NCI-H146 treated with DMSO at 0.1 percent for 48 hours (cell line): ENCODE measurements around the gene RPS6KB2.

Experiments
- DNase-seq: peaks from one replicate; lab custom pipeline; 2025; ENCODE audit not compliant: unreplicated experiment; lab: John Stamatoyannopoulos, UW

Gene RPS6KB2

DNA sequence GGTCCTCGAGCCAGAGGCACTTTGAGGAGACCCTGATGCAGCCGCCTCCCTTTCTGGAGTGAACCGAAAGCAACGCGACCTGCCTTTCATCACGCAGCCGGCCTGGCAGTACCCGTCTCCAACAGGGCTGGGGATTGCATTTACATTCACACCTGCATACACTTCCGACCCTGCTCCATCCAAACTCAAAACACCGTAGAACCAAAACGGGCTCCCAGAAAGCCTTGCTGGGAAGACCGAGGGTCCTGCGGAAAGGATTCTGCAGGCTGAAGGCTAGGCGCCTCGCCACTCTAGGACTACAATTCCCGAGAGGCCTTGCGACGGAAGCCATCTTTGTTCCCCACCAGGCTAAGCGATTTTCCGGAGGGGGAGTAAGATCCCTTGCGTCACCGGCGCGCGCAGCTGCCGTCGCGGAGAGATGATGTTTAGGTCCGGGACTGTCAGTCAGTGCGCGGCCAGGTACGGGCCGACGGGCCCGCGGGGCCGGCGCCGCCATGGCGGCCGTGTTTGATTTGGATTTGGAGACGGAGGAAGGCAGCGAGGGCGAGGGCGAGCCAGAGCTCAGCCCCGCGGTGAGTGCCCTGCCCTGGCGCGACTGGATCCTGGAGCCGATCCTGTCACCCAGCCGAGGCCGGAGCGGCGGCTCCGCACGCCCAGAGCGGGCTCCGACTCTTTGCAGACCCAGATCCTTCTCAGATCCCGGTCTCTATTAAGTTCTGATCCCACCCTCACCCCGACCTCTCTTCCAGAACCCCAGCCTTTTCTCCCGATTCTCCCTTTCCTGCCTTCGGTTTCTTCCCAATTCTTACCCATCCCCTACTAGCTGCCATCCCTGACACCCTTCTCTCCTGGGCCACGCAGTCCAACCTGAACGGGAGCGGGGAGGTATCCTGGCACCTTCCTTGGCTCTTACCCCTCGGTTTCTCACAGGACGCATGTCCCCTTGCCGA lies at the start of gene RPS6KB2:
Gene RPS6KB2 (plus strand): TSS at position 443 of the 950 bp plus-strand sequence. CDS start 52 bp downstream, at position 495.
- DNase-seq: peak; percentile 97

DNA sequence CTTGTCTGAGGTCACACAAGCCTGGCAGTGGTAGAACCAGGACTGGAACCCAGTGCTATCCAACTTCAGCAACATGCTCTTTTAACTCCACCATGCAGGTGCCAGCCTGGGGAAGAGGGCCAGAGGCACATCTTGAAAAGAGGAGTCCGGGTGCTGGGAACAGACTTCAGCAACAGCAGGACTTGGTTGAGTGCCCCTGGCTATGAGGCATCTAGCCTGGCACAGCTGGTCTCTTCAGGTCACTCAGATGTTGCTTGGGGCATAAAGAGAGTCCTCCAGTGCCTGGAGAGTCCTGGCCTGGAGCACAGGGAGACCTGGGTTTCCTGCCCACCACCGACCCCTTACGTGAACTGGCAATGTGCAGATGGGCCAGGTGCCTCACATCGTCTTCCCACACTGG lies 49.8 kb upstream of the RPS6KB2 start:
- DNase-seq: no peak

DNA sequence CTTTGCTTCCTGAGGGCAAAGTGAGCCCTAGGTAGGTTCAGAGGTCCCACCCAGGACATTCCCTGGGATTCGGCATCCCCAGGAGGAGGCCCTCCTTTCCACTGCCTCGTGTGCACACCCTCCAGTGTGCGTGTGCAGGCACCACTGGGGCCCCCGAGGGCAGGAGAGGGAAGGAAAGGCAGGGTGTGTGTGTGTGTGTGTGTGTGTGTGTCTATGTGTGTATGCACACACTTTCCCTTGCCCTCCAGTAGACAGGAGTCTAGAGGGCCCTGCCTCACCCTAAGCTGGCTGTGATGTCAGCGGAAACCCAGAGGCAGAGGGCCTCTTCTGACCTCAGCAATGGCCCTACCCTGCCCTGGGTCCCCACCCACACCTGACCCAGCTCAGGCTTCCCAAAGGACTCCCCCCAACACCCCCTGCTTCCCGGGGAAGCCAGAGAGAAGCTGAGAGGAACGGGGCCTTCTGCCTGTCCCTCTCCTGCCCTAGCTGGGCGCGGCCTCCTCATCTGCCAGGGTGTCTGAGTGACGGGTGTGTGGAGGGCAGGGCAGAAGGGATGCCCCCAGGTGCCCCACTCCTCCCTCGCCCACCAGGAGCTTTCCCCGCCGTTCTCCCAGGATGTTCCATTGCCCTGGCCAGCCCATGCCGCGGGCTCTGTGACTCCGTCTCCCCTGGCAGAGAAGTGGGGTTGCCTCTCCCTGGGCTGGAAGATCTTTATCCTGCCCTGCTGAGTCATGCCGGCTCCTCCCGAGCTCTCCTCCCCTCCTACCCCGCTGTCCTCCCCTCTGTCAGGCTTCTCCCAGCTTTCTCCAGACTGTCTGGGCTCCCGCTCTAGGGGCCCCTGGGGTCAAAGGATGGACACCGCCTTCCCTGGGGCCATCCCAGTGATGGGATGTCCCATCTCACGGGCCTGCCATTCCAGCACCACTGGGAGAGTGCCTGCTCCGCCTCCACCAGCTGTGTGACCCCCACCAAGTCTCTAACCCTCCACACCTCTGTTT lies 48.9 kb upstream of the RPS6KB2 start:
- no peak for DNase-seq

DNA sequence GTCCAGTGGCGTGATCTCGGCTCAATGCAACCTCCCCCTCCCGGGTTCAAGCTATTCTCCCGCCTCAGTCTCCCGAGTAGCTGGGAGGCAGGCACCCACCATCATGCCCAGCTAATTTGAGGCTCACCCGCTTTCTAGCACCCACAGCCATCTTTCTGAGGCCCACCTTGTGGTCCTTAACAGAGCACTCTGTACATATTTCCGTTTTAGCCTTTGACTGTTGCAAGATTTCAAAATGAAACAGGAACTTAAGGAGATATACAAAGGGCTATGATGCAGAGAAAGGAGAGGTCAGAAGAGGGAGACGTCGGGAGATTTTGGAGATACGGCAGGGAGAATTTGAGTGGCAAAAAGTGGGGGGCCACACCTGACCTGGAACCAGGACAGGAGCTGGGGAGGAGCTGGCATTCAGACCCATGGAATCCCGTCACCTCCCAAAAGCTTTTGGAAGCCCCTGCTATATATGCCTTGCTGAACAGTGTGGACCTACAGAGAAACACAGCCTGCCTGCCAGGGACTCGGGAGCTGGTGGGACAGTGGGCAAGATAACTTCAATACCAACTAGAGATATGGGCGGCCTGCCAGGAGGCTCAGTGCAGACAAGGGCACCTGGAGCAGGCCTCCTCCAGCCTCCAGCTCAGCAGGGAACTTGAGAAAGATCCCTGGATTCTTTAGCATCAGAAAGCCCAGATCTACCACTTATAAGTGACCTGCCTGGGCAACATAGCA lies 46.9 kb upstream of the RPS6KB2 start:
- DNase-seq: no peak

DNA sequence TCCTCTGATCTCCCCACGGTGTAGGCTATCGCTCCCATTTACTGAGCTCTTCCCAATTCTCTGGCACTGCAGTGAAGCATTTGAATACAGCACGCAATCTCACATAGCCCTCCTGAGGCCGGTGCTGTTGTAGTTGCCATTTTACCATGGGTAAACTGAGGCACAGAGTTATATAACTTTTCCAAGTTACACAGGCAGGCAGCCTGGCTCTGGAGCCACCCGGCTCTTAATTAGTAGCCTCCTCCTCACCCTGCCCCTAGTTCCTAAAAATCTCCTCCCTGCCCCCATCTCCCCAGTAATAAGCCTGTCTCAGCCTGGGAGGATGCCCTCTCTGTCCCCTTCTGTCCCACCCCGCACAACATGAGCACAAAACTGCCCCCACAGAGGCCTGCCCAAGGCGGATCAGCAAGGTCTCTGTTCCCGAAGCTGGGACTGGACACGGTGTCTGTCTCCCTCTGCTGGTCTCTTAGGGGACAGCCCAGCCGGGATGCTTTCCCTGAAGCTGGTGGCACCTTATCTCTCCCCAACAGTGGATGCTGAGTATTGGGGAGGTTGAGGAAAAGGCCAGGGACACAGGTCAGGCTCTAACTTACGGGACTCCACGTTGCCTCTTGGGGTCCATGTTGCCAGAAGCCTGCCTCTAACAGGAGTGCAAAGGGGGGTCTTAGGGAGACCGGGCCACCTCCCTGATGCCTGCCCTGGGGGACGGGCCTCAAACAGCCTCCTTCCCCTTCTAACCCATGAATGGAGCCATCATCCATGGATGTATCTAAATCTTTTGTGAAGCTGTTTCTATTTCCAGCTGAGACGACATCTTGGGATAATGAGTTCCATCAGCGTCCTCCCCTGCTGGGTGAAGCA lies 45.8 kb upstream of the RPS6KB2 start:
- peak; percentile 74 for DNase-seq

DNA sequence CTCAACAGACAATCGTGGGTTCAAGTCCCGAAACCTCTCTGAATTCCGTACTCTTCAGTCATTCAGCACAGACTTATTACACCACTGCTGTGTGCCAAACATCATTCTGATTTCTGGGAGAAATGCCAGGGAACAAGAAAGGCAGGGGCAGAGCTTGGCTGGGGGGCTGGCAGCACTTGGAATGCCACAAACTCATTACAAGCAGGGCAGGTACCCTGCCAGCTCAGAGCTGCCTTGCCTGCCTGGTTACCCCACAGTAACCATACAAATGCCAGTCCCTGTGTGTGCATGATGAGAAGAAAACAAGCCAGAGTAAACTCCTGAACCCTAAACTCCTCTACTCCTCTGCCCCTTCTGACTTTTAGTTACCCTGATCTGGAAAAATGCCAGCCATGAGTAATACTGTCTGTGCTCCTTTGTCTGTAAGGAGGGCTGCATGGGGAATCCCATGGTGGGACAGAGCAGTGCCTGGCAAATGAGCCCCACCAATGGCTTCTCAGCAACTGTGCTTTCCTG lies 43.4 kb upstream of the RPS6KB2 start:
- DNase-seq: no peak

DNA sequence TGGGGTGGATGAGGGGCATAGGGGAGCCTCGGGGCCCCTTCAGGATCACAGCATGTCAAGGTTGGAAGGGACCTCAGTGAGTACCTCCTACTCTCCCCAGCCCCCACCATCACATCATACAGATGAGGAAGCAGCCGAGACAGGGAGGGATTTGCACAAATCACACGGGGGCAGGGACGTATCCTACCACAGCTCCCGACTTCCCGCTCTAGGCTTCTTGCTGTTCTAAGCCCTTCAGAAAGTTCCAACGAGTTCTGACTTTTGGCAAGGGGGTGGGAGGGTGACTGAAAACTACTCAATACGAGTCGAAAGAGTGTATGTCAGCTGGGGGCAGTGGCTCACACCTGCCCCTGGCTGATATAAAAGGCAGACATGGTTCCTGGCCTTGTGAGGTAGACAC lies 41.2 kb upstream of the RPS6KB2 start:
- no peak for DNase-seq

DNA sequence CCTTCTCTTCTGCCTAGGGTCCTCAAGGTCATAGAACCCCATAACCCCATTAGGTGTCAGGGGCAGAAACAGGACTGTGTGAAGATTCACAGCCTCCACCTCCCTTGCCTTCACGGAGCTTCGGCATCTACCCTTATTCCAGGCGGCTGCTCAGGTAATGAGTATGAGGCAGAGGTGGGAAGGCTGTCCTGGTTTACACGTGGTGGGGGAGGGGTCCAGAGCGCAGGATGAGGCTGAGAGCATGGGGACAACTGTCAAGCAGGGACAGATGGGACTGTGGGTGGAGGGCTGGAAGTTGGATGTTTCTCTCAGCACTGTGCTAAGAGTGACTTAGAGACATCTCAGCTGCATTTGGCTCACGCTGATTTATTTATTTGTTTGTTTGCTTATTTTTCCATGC lies 40.8 kb upstream of the RPS6KB2 start:
- DNase-seq: no peak

DNA sequence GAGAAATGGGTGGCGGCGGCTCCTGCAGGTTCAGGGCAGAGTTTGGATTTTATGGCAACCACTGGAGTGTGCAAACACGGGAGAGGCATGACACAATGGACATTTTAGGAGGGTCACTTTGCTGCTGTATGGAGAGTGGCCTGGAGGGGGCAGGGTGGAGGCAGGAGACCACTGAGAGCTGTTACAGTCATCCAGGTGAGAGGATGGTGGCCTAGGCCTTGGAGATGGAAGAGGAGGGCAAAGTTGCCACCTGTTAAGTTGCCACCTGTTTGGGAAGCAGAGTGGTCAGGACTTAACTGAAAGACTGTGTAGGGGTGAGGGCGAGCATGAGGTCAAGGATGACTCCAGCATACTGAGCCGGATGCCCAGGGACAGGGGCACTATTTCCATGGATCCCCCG lies 38.8 kb upstream of the RPS6KB2 start:
- DNase-seq: peak; percentile 47

DNA sequence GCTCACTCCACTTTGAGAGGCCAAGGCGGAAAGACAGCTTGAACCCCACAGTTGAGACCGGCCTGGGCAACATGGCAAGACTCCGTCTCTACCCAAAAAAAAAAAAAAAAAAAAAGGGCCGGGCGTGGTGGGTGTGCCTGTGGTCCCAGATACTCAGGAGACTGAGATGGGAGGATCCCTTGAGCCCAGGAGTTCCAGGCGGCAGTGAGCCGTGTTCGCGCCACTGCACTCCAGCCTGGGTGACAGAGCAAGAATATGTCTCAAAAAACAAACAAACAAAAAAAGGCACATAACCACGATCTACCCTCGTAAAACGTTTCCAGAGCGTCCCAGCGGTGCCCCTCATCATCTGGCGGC lies 37.4 kb upstream of the RPS6KB2 start:
- no peak for DNase-seq

DNA sequence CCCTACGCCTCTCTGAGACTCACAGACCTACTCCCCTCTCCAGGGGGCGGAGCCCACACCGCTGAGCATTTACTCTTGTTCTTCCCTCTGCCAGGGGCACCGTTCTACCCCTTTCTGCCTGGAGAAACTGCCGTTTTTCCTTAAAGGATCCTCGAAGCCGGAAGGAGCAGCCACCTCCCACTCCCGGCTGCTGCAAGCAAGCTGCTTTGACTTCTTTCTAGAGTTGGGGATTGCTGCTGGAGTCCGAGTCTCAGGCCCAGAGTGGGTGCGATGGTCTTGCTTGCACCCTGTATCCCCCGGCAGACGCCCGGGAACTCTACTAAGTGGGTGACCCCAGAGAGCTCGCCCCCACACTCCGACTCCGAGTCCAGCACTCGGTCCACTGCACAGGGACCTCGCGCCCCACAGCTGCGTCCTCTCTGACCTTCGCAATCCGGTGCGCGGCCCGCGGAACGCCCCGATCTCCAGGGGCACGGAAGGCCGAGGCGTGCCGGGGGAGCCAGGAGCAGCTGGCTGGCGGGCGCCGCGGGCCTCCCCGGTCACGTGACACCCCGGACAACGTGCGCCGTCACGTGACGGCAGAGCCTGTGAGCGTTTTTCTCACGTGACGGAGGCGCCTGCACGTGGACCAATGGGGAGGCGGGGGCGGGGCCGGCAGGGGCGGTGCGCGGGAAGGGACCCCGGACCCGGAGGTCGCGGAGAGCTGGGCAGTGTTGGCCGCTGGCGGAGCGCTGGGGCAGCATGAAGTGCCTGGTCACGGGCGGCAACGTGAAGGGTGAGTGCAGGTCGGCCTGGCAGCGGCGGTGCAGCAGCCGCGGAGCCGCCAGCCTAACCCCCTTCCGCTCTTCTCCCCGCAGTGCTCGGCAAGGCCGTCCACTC lies 36.8 kb upstream of the RPS6KB2 start, which contains the start of gene RAD9A:
Gene RAD9A (plus strand): TSS at position 683 of the 879 bp plus-strand sequence. CDS start 59 bp downstream, at position 742.
- DNase-seq: peak; percentile 96

DNA sequence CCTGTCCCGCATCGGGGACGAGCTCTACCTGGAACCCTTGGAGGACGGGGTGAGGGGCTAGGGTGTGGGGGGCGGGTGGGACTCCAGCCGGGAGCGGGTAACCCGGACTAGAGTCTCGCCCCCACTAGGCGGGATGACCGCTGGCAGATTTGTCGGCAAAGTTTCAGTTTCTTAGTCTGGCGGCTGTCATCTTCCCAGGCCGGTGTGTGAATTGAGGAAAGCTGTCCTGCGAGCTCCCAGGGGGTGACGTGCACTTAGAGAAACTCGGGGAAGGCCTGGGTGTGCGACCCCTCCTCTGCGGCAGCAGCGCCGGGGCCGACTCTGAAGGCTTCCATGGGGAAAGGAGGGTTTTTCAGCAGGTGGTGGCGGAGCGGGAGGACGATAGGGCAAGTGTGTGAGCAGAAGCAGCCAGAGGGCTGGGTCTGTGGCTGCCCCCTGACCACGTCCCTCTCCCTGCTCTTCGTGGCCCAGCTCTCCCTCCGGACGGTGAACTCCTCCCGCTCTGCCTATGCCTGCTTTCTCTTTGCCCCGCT lies 36.0 kb upstream of the RPS6KB2 start:
- DNase-seq: no peak

DNA sequence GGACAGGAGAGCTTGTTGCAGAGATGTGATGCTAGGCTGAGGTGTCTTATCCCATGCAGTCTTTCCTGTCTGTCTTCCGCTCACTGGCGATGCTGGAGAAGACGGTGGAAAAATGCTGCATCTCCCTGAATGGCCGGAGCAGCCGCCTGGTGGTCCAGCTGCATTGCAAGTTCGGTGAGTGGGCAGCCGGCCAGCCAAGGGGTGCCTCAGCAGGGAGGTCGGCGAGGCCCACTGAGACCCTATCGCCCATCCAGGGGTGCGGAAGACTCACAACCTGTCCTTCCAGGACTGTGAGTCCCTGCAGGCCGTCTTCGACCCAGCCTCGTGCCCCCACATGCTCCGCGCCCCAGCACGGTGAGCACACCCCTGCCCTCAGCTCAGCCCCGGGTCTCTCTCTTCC lies 34.9 kb upstream of the RPS6KB2 start:
- DNase-seq: no peak

DNA sequence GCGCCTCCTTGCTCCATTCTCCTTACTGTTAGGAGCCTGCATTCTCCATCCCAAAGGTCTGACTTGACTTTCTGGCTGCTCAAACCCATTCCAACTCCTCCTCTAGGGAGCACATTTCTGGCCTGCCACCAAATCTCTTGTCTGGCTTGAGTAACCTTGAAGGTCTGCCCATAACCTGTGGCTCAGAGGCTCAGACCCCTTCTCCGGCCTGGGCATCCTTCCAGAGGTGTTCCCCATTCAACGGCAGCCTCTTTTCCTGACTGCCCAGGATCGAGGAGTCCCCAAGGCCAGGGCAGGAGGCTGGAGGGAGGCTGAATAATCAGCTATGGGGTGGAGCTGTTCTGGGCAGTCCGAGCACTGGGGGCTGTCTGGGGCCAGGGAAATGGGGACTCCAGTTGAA lies 34.3 kb upstream of the RPS6KB2 start:
- no peak for DNase-seq

DNA sequence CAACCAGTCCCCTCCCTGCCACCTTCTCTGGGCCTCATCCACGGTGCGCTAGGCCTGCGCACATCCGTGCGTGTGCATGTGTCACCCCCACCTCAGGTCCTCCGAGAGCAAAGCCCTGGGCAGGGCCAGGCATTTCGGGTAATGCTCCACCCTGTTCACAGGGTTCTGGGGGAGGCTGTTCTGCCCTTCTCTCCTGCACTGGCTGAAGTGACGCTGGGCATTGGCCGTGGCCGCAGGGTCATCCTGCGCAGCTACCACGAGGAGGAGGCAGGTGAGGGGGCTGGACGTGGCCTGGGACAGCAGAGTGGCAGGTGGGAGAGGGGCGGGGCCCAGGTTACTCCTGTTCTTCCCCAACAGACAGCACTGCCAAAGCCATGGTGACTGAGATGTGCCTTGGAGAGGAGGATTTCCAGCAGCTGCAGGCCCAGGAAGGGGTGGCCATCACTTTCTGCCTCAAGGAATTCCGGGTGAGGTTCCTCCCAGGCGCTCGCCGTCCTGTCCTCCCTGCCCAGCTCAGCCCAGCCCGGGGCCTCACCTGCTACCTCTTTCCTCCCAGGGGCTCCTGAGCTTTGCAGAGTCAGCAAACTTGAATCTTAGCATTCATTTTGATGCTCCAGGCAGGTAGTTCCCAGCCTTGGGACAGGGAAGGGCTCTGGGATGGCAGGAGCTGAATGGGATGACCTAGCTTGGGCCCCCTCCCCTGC lies 32.6 kb upstream of the RPS6KB2 start:
- DNase-seq: no peak

DNA sequence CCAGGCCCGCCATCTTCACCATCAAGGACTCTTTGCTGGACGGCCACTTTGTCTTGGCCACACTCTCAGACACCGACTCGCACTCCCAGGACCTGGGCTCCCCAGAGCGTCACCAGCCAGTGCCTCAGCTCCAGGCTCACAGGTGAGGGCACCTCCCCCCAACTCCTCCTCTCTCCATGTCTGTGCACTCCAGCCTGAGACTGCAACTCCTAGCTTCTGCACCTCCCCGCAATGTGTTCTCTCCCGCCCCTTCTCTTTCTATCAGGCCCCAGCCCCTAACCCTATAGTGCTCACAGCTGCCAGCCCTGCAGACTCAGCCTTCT lies 32.1 kb upstream of the RPS6KB2 start:
- DNase-seq: no peak

DNA sequence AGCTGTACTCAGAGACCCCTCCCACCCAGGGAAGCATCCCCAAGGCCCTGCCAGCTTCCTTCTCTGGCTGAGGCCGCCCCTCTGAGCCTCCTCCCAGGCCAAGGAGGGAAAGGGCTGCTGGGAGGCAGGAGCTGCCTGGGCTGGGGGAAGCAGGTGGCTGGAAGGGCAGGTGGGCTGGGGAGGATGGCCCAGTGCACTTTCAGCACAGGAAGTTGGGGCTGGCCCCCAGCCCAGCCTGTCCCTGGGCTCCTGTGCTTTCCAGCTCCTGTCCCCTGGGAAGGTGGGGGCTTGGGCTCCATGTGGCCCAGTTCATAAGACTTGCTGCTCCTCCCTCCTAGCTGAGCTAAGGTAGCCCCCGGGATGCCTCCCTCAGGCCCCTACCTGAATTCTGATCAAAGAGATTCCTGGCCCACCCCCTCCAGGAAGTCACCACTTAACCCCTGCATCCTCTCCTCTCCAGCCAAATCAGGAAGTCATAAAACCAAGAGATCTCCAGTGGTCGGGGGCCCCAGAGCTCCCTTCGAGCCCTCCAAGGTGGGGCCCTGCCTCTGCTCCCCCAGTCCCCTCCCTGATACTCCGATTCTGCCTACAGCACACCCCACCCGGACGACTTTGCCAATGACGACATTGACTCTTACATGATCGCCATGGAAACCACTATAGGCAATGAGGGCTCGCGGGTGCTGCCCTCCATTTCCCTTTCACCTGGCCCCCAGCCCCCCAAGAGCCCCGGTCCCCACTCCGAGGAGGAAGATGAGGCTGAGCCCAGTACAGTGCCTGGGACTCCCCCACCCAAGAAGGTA lies 31.5 kb upstream of the RPS6KB2 start:
- no peak for DNase-seq
